ENCODE results near the gene KLHL12. TPM values are rescaled to one million over a fixed set of nuclear protein-coding genes. Genes with fewer than 3 reads are reported as not detected.

KLHL12 gene
- total RNA-seq, 2 donors from 2014 or later: 34.4 to 39.4 TPM

DNA sequence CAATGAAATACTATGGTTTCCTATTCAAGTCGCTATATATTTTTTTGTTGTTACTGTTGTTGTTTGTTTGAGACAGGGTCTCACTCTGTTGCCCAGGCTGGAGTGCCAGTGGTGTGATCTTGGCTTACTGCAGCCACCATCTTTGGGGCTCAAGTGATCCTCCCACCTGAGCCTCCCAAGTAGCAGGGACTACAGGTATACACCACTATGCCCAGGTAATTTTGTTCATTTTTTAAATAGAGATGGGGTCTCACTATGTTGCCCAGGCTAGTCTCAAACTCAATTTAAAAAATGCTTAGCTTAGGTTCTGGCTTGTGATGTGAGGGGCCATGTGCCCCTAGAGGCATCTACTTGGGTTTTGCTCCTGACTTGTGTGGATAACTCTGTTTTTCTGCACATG lies 47.9 kb downstream of the KLHL12 start:
- H3K27me3 Mint-ChIP-seq (ENCODE audit: insufficient read depth): no peaks in the 10 kb centered on the region
- no peak for DNase-seq
- Histone ChIP-seq H3K27me3 (ENCODE audit: control insufficient read depth, insufficient read depth, low read length, poor library complexity, severe bottlenecking) (no peaks in the 10 kb centered on the region), H3K4me1 (ENCODE audit: control insufficient read depth, insufficient read depth, low read length) (peaks cover 8% of the 10 kb centered on the region), H3K9ac (ENCODE audit: extremely low read depth, low read length, poor library complexity, severe bottlenecking) (no peak overlapping the region), H3K27ac (ENCODE audit: low read depth, low read length) (no peak overlapping the region), H3K4me3 (ENCODE audit: low read length) (no peak overlapping the region), H3K36me3 (ENCODE audit: control insufficient read depth, insufficient read depth, low read length) (peaks cover 20% of the 10 kb centered on the region), H3K9me3 (ENCODE audit: control insufficient read depth, low read length) (no peaks in the 10 kb centered on the region)
- TF ChIP-seq, protein P1, sequence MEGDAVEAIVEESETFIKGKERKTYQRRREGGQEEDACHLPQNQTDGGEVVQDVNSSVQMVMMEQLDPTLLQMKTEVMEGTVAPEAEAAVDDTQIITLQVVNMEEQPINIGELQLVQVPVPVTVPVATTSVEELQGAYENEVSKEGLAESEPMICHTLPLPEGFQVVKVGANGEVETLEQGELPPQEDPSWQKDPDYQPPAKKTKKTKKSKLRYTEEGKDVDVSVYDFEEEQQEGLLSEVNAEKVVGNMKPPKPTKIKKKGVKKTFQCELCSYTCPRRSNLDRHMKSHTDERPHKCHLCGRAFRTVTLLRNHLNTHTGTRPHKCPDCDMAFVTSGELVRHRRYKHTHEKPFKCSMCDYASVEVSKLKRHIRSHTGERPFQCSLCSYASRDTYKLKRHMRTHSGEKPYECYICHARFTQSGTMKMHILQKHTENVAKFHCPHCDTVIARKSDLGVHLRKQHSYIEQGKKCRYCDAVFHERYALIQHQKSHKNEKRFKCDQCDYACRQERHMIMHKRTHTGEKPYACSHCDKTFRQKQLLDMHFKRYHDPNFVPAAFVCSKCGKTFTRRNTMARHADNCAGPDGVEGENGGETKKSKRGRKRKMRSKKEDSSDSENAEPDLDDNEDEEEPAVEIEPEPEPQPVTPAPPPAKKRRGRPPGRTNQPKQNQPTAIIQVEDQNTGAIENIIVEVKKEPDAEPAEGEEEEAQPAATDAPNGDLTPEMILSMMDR (conservative IDR thresholded peaks at IDR 0.05): no peak
- no peaks in the 10 kb centered on the region for H3K9me3 Mint-ChIP-seq
- WGBS, 2 experiments (ENCODE audit: insufficient coverage in 1 of 2, insufficient read length in 1 of 2): 100% methylated on average over 1 of the region's 1 CpG; no CpG with 5 or more reads in 1 of the 2 experiments
- no peak overlapping the region for H3K27ac Mint-ChIP-seq
- H3K36me3 Mint-ChIP-seq (ENCODE audit: low read depth): peaks cover 13% of the 10 kb centered on the region
- H3K4me3 Mint-ChIP-seq: no peak overlapping the region
- peaks cover 5% of the 10 kb centered on the region for H3K4me1 Mint-ChIP-seq

- 86 to 88% methylated on average over 4 of the region's 4 CpGs for WGBS, 2 experiments (ENCODE audit: insufficient coverage in 1 of 2, insufficient read length in 1 of 2)
- Histone ChIP-seq H3K4me1 (ENCODE audit: control insufficient read depth, insufficient read depth, low read length) (peaks cover 2% of the 10 kb centered on the region), H3K9ac (ENCODE audit: extremely low read depth, low read length, poor library complexity, severe bottlenecking) (no peak overlapping the region), H3K4me3 (ENCODE audit: low read length) (no peak overlapping the region), H3K27ac (ENCODE audit: low read depth, low read length) (no peak overlapping the region), H3K36me3 (ENCODE audit: control insufficient read depth, insufficient read depth, low read length) (no peaks in the 10 kb centered on the region), H3K27me3 (ENCODE audit: control insufficient read depth, insufficient read depth, low read length, poor library complexity, severe bottlenecking) (no peaks in the 10 kb centered on the region), H3K9me3 (ENCODE audit: control insufficient read depth, low read length) (no peaks in the 10 kb centered on the region)
- TF ChIP-seq, protein P1 (conservative IDR thresholded peaks at IDR 0.05): no peak
- H3K36me3 Mint-ChIP-seq (ENCODE audit: low read depth): no peaks in the 10 kb centered on the region
- no peak overlapping the region for H3K4me3 Mint-ChIP-seq
- H3K27ac Mint-ChIP-seq: no peak overlapping the region
- no peaks in the 10 kb centered on the region for H3K9me3 Mint-ChIP-seq
- peaks cover under 1% of the 10 kb centered on the region for H3K4me1 Mint-ChIP-seq
- no peak for DNase-seq
- H3K27me3 Mint-ChIP-seq (ENCODE audit: insufficient read depth): no peaks in the 10 kb centered on the region
Measured at GRCh38 chr1:202873026-202873425, 54.0 kb downstream of the KLHL12 start.

GRCh38 chr1:202871367-202871766 lies 55.7 kb downstream of the KLHL12 start:
- Mint-ChIP-seq H3K27ac (no peak overlapping the region), H3K9me3 (no peaks in the 10 kb centered on the region), H3K4me1 (no peaks in the 10 kb centered on the region), H3K27me3 (ENCODE audit: insufficient read depth) (no peaks in the 10 kb centered on the region), H3K36me3 (ENCODE audit: low read depth) (no peaks in the 10 kb centered on the region), H3K4me3 (no peak overlapping the region)
- H3K27me3 ChIP-seq (ENCODE audit: control insufficient read depth, insufficient read depth, low read length, poor library complexity, severe bottlenecking): no peaks in the 10 kb centered on the region
- TF ChIP-seq, protein P1 (conservative IDR thresholded peaks at IDR 0.05): no peak
- no peaks in the 10 kb centered on the region for H3K4me1 ChIP-seq (ENCODE audit: control insufficient read depth, insufficient read depth, low read length)
- WGBS, 2 experiments (ENCODE audit: insufficient coverage in 1 of 2, insufficient read length in 1 of 2): 93 to 96% methylated on average over 4 of the region's 4 CpGs
- no peak overlapping the region for H3K27ac ChIP-seq (ENCODE audit: low read depth, low read length)
- no peaks in the 10 kb centered on the region for H3K9me3 ChIP-seq (ENCODE audit: control insufficient read depth, low read length)
- no peak overlapping the region for H3K9ac ChIP-seq (ENCODE audit: extremely low read depth, low read length, poor library complexity, severe bottlenecking)
- H3K4me3 ChIP-seq (ENCODE audit: low read length): no peak overlapping the region
- no peaks in the 10 kb centered on the region for H3K36me3 ChIP-seq (ENCODE audit: control insufficient read depth, insufficient read depth, low read length)
- no peak for DNase-seq

Measured in endodermal cell (in vitro differentiated cells).